ENCODE measurements around the gene TNFSF15. TPM values are rescaled to one million over a fixed set of nuclear protein-coding genes. Genes with fewer than 3 reads are reported as not detected.

Gene TNFSF15
- total and polyA plus RNA-seq, 2 of the 4 experiments (the other 2 are of a cell fraction), result 0.03 to 0.18 TPM

- Histone ChIP-seq H3K18ac (ENCODE audit: low read depth, low read length) (no peak overlapping the region), H3K56ac (ENCODE audit: extremely low read depth, insufficient read depth, low read length) (no peak overlapping the region), H2AFZ (replicated peaks; ENCODE audit: low read length, poor library complexity) (no peak overlapping the region), H2BK20ac (ENCODE audit: low read depth, low read length) (no peak overlapping the region), H2BK120ac (ENCODE audit: low read depth, low read length) (no peak overlapping the region), H3K4me3 (ENCODE audit: insufficient read depth, low read depth, low read length) (no peak overlapping the region), H3K9ac (ENCODE audit: low read depth, low read length) (no peak overlapping the region), H3K4me1 (ENCODE audit: control insufficient read depth, insufficient read depth, low read length) (peaks cover 2% of the 10 kb centered on the region; the same call in 1 of the 2 replicates), H3K4me2 (ENCODE audit: low read depth, low read length) (no peak overlapping the region), H4K8ac (ENCODE audit: low read depth in 2 of 2, low read length in 2 of 2) (no peak overlapping the region), H3K14ac (replicated peaks; ENCODE audit: low read depth, low read length) (no peak overlapping the region), H2BK5ac (ENCODE audit: low read depth, low read length, poor library complexity, severe bottlenecking) (no peak overlapping the region), H2BK15ac (ENCODE audit: low read depth, low read length) (no peak overlapping the region), H2AK5ac (ENCODE audit: low read depth, low read length) (no peak overlapping the region), H3K9me3 (ENCODE audit: control insufficient read depth, insufficient read depth, low read length) (no peaks in the 10 kb centered on the region), H3K9me1 (ENCODE audit: insufficient read depth, low read length) (no peaks in the 10 kb centered on the region), H3K4ac (ENCODE audit: low read depth, low read length) (no peak overlapping the region), H3K79me1 (ENCODE audit: low read depth in 1 of 2, low read length in 2 of 2) (no peaks in the 10 kb centered on the region), H3K23ac (ENCODE audit: low read depth, low read length) (no peak overlapping the region), H2AK9ac (replicated peaks; ENCODE audit: low read depth, low read length, poor library complexity) (no peak overlapping the region), H4K20me1 (ENCODE audit: insufficient read depth, low read length) (no peaks in the 10 kb centered on the region), H4K5ac (ENCODE audit: low read depth, low read length) (no peak overlapping the region), H3K27me3 (ENCODE audit: control insufficient read depth, insufficient read depth, low read length) (peaks cover 34% of the 10 kb centered on the region), H3K36me3 (ENCODE audit: control insufficient read depth, insufficient read depth, low read length) (no peaks in the 10 kb centered on the region), H4K91ac (ENCODE audit: insufficient read depth, low read depth, low read length) (no peak overlapping the region), H3K27ac (ENCODE audit: insufficient read depth, low read length) (no peak overlapping the region)
- 83% methylated on average over 3 of the region's 3 CpGs; no CpG with 5 or more reads in 1 of the 2 experiments for WGBS, 2 experiments (ENCODE audit: extremely low coverage in 2 of 2, insufficient read length in 1 of 2)
- no TSS peak for BruUV-seq (replicated peaks)
- in situ Hi-C loops (cut with MboI; ENCODE audit: low sequenced_read_pairs), result no loop called here
- DNase-seq (no peak), ATAC-seq (ENCODE audit: low read depth) (no peak)
- ChIA-PET POLR2A (ENCODE audit: unreplicated experiment) (no interaction called here), CTCF (no interaction called here)
- dilution Hi-C loops (cut with HindIII; ENCODE audit: low sequenced_read_pairs, unreplicated experiment), result no loop called here
- intact Hi-C loops (cut with micrococcal nuclease), result no loop called here
- TF ChIP-seq MAZ (IDR thresholded peaks at IDR 0.05; ENCODE audit: borderline replicate concordance, low read depth, low read length) (no peak), FOS (IDR thresholded peaks at IDR 0.05; ENCODE audit: low read depth, low read length) (no peak), NFE2L2 (IDR thresholded peaks at IDR 0.05; ENCODE audit: low read depth, low read length) (no peak), POLR2A (IDR thresholded peaks at IDR 0.05; ENCODE audit: low read depth, low read length) (no peak), CHD1 (IDR thresholded peaks at IDR 0.05; ENCODE audit: low read depth, low read length) (no peak), ELK1 (IDR thresholded peaks at IDR 0.05; ENCODE audit: borderline replicate concordance, low read depth, low read length) (no peak), BHLHE40 (IDR thresholded peaks at IDR 0.05; ENCODE audit: low read depth, low read length) (no peak), CEBPB (IDR thresholded peaks at IDR 0.05; ENCODE audit: low read depth, low read length) (no peak), MAFK (IDR thresholded peaks at IDR 0.05; ENCODE audit: low read depth, low read length) (no peak), USF2 (IDR thresholded peaks at IDR 0.05; ENCODE audit: low read depth, low read length) (no peak), MXI1 (IDR thresholded peaks at IDR 0.05; ENCODE audit: borderline replicate concordance, low read depth, low read length) (no peak), SMC3 (IDR thresholded peaks at IDR 0.05; ENCODE audit: low read depth, low read length) (no peak), RFX5 (IDR thresholded peaks at IDR 0.05; ENCODE audit: low read depth, low read length) (no peak), RAD21 (IDR thresholded peaks at IDR 0.05; ENCODE audit: low read length) (no peak)
- TF ChIP-seq, protein P1, sequence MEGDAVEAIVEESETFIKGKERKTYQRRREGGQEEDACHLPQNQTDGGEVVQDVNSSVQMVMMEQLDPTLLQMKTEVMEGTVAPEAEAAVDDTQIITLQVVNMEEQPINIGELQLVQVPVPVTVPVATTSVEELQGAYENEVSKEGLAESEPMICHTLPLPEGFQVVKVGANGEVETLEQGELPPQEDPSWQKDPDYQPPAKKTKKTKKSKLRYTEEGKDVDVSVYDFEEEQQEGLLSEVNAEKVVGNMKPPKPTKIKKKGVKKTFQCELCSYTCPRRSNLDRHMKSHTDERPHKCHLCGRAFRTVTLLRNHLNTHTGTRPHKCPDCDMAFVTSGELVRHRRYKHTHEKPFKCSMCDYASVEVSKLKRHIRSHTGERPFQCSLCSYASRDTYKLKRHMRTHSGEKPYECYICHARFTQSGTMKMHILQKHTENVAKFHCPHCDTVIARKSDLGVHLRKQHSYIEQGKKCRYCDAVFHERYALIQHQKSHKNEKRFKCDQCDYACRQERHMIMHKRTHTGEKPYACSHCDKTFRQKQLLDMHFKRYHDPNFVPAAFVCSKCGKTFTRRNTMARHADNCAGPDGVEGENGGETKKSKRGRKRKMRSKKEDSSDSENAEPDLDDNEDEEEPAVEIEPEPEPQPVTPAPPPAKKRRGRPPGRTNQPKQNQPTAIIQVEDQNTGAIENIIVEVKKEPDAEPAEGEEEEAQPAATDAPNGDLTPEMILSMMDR (conservative IDR thresholded peaks at IDR 0.05; ENCODE audit: low read depth, low read length), result no peak
Observed at GRCh38 chr9:114826431-114826830, 20.6 kb upstream of the TNFSF15 start.

All from IMR-90 (cell line).